CD4-positive, alpha-beta T cell treated with Interleukin-4 for 1 hour (primary cell): ENCODE results near the gene CDCP2.

Experiments
- DNase-seq, 2 donors: peaks; one replicate each; pipeline ENCODE4 v3.0.0-alpha.2; 2020 to 2022

CDCP2 gene

DNA sequence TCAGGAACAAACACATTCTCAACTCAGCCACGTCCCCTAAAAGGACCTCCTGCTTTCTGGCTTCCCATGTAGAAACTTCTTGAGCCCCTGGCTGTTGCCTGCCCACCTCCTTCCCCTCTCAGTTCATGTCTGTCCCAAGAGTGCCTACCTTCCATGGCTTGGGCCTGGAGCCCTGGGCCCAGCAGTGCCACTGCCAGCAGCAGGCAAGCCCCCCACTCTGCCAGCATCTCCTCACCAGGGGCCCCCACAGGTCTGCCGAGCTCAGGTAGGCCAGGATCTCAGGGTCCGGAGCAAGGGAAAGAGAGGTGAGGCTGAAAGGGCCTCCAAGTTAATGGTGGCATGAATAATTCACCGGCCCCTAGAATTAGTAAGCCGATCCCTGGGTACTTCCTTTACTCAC, at the start of gene CDCP2:
Gene CDCP2 (minus strand): TSS at position 305 of the 400 bp plus-strand sequence. CDS start 78 bp downstream, at position 227.
- DNase-seq, result no peak

GRCh38 chr1:54200519-54200997, 47.8 kb upstream of the CDCP2 start:
- DNase-seq, result no peak

GRCh38 chr1:54199765-54200518, 47.1 kb upstream of the CDCP2 start, which contains the start of the genes CYB5RL and MRPL37:
TSS of gene CYB5RL (minus strand) at chr1:54200030. CDS start at chr1:54195616, 4,414 bp downstream.
TSS of gene MRPL37 (plus strand) at chr1:54200167. CDS start at chr1:54200244, 77 bp downstream.
- DNase-seq, result peak; percentile 91 to 95

GRCh38 chr1:54199151-54199764, 46.5 kb upstream of the CDCP2 start:
- DNase-seq, result no peak

DNA sequence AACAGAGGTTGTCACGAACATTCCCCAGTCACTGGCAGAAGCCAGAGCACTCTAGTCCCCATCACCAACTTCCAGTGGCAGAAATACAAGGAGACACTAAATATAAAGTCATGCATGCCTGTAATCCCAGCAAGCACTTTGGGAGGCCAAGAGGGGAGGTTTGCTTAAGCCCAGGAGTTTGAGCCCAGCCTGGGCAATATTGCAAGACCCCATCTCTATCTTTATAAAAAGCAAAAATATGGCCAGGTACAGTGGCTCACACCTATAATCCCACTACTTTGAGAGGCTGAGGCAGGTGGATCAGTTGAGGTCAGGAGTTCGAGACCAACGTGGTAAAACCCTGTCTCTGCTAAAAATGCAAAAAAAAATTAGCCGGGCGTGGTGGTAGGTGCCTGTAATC, 40.7 kb upstream of the CDCP2 start:
- DNase-seq, result no peak

DNA sequence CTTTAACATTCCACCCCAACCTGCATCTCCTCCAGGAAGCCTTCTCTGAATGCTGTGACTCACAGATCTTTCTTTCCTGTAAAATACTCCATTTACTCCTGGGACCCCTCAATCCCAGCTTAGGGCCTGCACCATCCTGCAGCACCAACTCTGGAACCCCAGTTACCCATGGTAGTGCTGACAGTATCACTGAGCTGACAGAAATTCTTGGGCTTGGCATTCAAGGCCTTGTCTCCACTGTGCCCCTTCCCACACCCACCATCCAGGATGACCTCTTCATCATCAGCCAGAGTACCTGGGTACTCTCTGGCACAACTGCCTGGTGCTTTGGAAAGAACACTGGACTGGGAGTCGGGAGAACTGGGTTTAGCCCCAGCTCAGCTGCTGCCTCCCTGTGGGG, 38.7 kb upstream of the CDCP2 start:
- DNase-seq, result no peak

DNA sequence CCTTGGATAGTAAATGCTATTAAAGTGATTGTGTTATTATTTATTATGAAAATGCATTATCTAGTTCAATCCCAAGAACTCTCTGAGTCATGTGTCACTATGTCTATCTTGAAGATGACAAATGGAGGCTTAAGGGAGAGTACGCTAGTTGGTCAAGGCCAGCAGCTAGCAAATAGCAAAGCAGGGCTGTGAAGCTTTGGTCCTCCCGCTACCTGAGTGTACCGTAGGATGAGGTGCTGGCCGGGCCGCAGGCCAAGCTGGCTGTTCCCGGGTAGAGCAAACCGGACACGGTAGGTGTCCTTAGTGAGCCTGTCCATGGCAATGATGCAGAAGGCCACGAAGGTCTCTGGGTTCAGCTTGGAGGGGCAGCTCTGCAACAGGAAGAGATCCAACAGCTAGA, 37.7 kb upstream of the CDCP2 start:
- no peak for DNase-seq

DNA sequence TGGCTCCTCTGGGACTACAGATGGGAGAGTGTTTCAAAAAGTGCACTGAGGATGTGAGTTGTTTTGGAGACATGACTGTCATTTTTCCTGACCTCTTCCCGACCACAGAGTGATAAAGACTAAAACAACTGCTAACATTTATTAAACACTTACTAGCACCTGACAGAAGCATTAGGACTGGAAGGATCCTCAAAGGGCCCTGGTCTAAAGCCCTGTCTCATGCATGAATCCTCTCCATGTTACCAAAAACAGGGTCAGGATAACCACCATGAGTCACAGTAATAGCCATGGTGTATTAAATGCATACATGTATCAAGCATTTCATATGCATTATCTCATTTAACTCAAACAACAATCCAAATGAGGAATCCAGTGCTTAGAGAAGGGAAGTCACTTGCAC, 35.5 kb upstream of the CDCP2 start:
- DNase-seq, result no peak

- DNase-seq, result no peak
Measured at GRCh38 chr1:54186056-54186455, 33.3 kb upstream of the CDCP2 start.

DNA sequence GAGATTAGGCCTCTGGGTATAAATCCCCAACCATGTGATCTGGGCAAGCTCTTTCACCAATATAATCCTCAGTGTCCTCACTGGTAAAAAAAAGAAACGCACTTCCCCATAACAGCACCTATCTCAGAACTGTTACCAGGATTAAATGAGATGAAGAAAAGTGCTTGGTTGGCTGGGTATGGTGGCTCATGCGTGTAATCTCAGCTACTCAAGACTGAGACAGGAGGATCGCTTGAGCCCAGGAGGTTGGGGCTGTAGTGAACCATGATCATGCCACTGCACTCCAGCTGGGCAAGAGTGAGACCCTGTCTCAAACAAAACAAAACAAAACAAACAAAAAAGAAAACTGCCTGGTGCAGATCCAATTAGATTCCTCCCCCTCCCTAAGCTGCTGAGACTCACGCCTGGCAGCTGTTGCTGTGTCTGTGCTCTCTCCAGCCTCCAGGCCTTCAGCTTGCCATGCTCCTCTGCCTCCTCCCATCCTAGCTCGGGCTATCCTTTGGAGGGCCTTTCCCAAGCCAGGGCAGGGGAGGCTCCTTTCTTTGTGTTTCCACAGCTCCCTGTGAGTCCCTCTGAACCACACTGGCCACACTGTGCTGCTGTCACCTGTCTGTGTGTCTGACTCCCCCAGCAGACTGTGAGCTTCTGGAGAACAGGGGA, 28.0 kb upstream of the CDCP2 start:
- no peak for DNase-seq

- DNase-seq, result no peak
Measured at GRCh38 chr1:54178296-54179070, 25.7 kb upstream of the CDCP2 start.

- DNase-seq, result no peak
Measured at GRCh38 chr1:54177726-54178125, 24.9 kb upstream of the CDCP2 start.

DNA sequence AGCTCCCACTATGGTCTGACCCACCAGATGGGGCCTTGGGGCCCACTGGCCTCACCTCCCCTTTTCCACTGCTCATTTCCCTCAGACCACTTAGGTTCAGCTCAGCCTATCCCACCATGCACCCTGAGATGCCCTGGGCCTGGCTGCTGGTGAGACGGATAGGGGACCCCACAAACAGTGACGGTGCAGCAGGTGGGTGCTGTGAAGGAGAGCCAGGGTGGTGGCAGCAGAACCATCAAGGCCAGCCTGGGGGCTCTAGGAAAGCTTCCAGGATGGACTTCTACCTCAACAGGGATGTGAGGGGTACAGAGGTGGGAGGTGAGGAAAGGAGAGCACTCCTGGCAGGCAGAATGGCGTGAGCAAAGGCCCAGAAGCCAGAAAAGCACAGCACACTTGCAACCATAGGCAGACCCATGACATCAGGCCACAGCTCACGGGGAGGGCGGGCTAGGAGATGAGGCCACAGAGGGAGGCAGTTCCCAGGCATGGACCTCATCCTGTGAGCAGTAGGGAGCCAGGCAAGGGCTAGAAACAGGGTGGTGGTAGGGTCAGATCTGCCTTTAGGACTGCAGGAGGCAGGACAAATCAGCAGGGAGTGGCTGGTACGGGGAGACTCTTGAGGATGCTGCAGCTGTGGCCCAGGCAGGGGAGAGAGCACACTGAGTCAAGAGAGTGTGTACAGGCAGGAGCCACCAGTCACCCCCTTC, 24.0 kb upstream of the CDCP2 start:
- no peak for DNase-seq

GRCh38 chr1:54174106-54174505, 21.3 kb upstream of the CDCP2 start:
- DNase-seq, result no peak

DNA sequence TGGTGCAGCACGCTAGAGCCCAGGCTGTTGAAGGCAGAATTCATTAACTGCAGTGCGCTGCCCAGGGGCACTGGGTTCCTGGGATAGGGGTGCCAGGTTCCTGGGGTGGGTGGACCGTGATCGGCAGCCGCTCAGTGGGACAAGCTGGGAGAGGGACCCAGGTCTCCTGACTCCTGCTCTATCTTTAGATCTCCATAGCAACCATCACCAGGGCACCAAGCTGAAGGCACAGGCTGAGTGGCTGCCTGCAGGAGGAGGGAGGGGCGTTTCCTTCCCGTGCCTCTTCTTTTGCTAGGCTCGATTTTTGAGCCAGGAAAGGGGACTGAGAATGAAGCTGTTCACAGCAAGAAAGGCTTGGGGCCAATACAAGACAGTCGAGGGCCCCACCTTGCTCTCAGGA, 20.9 kb upstream of the CDCP2 start:
- DNase-seq, result no peak

DNA sequence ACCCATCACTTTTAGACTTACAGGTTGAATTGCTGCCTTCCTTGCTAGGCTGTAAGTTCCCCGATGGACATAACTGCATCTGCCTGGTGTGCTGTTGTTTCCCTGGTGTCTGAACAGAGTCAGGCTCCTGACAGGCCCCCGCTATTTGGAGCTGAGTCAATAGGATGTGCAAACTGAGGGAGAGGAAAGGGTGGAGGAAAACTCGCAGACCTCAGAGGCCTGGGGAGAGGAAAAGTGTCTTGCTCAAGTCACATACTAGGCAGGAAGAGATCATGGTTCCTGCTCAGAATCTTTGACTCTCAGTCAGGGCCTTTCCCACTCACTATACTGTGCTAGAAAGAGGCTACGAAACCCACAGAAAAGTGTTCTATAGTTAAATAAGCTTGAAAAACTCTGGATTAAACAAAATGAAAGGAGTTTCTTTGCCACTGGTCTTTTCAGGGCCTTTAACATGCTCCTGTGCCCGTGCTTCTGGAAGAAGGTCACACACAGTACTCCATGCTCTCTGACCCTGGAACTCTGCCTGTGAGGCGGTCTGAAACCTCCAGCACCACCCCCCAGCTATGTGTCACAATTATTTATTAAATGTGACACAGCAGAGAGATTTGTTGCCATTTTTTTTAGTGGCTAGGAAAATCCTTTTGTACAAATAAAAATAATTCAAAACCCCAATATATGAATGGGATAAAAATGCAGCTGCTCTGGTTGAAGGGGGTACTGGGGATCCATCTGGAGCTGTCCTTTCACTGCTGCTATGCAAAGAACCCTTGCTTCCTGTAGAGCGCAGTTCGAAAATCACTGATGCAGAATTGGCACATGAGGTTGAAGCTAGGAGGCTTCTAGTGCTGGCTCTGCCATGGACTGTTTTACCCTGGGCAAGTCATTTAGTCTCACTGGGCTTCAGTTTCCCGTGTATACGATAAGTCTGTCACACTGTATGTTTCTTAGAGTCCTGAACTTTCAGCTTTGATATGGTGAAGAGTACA, 20.1 kb upstream of the CDCP2 start:
- no peak for DNase-seq

GRCh38 chr1:54171606-54172005, 18.8 kb upstream of the CDCP2 start:
- no peak for DNase-seq

GRCh38 chr1:54171016-54171415, 18.2 kb upstream of the CDCP2 start:
- no peak for DNase-seq

DNA sequence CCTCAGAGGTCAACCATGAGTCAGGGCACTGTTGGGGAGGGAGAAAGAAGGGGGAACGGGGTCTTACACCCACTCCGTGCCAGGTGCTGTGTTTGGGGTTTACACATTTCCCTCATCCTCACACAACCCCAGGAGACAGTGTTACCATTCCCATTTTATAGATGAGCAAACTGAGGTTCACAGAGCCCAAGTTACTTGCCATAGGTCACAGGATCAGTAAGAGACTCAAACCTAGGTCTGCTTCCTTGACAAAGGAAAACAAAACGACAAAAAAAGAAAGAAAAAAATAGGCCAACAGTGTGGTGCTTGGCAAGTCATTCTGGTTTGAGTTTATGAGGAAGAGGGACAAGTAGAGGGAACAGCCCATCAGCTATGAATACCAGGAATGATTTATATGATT, 16.3 kb upstream of the CDCP2 start:
- no peak for DNase-seq

- no peak for DNase-seq
Measured at GRCh38 chr1:54168206-54168965, 15.6 kb upstream of the CDCP2 start.
